ENCODE data around the gene LRRN1. TPM values are rescaled to one million over a fixed set of nuclear protein-coding genes. Genes with fewer than 3 reads are reported as not detected.

LRRN1 gene
- total RNA-seq, 1 experiment from 2014 or later = 0.57 TPM

DNA sequence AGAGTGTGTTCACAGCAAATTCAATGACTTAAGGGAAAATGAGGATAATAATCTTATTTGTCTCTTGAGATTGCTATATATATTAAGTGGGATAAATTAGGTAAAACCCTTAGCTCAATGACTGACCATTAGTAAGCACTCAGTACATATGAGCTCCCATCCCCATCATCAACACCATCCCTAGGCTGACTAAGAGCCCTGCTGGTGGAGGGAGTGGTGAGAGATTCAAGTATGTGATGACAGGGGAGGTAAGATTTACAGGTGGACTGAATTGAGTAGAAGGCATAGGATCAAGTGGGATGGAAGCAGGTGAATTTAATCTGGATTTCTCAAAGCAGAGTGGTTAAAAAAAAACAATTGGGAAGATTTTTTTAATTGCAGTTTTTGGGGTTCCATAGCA is 21.0 kb upstream of the LRRN1 start:
- DNase-seq = no peak
- ChIA-PET POLR2A (ENCODE audit: unreplicated experiment) (no interaction called here), CTCF (no interaction called here)
- Histone ChIP-seq H3K27me3 (ENCODE audit: insufficient read depth, low read depth) (no peaks in the 10 kb centered on the region), H4K20me1 (ENCODE audit: insufficient read depth) (no peaks in the 10 kb centered on the region), H3K27ac (no peak overlapping the region), H3K4me1 (replicated peaks; ENCODE audit: insufficient read depth) (no peaks in the 10 kb centered on the region), H2AFZ (no peak overlapping the region), H3K9me3 (ENCODE audit: insufficient read depth, low read depth) (no peaks in the 10 kb centered on the region), H3K36me3 (ENCODE audit: low read depth) (no peaks in the 10 kb centered on the region), H3K4me3 (no peak overlapping the region), H3K4me2 (no peak overlapping the region), H3K79me2 (ENCODE audit: low read depth) (no peaks in the 10 kb centered on the region), H3F3A (ENCODE audit: insufficient read depth, low read depth) (no peaks in the 10 kb centered on the region), H3K9me2 (ENCODE audit: insufficient read depth) (no peaks in the 10 kb centered on the region)
- BruUV-seq (replicated peaks) = no TSS peak
- TF ChIP-seq EZH2 (IDR thresholded peaks at IDR 0.05; ENCODE audit: low read depth) = no peak
- TF ChIP-seq, protein P1, sequence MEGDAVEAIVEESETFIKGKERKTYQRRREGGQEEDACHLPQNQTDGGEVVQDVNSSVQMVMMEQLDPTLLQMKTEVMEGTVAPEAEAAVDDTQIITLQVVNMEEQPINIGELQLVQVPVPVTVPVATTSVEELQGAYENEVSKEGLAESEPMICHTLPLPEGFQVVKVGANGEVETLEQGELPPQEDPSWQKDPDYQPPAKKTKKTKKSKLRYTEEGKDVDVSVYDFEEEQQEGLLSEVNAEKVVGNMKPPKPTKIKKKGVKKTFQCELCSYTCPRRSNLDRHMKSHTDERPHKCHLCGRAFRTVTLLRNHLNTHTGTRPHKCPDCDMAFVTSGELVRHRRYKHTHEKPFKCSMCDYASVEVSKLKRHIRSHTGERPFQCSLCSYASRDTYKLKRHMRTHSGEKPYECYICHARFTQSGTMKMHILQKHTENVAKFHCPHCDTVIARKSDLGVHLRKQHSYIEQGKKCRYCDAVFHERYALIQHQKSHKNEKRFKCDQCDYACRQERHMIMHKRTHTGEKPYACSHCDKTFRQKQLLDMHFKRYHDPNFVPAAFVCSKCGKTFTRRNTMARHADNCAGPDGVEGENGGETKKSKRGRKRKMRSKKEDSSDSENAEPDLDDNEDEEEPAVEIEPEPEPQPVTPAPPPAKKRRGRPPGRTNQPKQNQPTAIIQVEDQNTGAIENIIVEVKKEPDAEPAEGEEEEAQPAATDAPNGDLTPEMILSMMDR (conservative IDR thresholded peaks at IDR 0.05) = no peak
- intact Hi-C loops (cut with micrococcal nuclease; ENCODE audit: unreplicated experiment) = no loop called here

DNA sequence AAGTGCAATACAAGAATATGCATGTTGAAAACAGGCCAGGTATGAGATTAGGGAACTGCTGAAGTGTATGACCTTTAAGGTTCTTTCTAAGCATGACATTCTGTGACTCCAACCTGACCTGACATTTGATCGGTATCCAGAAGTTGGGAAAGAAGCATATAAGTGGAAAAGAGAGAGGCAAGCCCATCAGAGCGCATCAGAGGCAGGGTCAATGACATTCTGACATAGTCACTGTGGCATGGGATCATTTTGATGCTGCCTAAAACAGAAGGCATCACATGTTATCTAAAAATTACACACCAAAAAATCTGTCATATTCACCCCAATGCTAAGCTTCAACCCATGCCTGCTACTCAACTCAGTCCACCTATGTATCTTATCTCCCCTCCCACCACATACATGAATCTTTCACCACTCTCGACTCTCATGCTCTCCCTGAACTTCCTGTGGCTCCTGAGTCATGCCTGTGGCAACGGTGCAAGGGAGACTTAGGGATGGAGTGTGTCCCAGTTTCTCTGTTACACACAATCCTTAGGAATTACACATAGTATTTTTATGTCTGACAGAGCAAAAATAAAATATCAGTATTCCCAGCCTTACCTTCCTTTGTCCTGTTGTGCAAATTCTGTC is 20.5 kb upstream of the LRRN1 start:
- CTCF ChIA-PET = no interaction called here
- Histone ChIP-seq H2AFZ (no peak overlapping the region), H3K4me1 (replicated peaks; ENCODE audit: insufficient read depth) (no peaks in the 10 kb centered on the region), H3K27me3 (ENCODE audit: insufficient read depth, low read depth) (no peaks in the 10 kb centered on the region), H3K4me2 (no peak overlapping the region), H3K4me3 (no peak overlapping the region), H3K9me2 (ENCODE audit: insufficient read depth) (no peaks in the 10 kb centered on the region), H3F3A (ENCODE audit: insufficient read depth, low read depth) (no peaks in the 10 kb centered on the region), H3K79me2 (ENCODE audit: low read depth) (no peaks in the 10 kb centered on the region), H4K20me1 (ENCODE audit: insufficient read depth) (no peaks in the 10 kb centered on the region), H3K27ac (no peak overlapping the region), H3K36me3 (ENCODE audit: low read depth) (no peaks in the 10 kb centered on the region), H3K9me3 (ENCODE audit: insufficient read depth, low read depth) (no peaks in the 10 kb centered on the region)
- intact Hi-C loops (cut with micrococcal nuclease; ENCODE audit: unreplicated experiment) = no loop called here
- POLR2A ChIA-PET (ENCODE audit: unreplicated experiment) = no interaction called here
- TF ChIP-seq, protein P1 (conservative IDR thresholded peaks at IDR 0.05) = no peak
- no peak for TF ChIP-seq EZH2 (IDR thresholded peaks at IDR 0.05; ENCODE audit: low read depth)
- BruUV-seq (replicated peaks) = no TSS peak
- no peak for DNase-seq

DNA sequence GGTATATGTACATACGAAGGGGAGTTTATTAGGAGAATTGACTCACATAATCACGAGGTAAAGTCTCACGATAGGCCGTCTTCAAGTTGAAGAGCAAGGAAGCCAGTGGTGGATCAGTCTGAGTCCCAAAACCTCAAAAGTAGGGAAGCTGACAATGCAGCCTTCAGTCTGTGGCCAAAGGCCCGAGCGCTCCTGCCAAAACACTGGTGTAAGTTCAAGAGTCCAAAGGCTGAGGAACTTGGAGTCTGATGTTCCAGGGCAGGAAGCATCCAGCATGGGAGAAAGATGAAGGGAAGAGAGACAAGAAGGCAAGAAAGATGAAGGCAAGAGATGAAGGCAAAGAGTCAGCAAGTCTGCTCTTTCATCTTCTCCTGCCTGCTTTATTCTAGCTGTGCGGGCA is 16.8 kb upstream of the LRRN1 start:
- Histone ChIP-seq H3K4me1 (replicated peaks; ENCODE audit: insufficient read depth) (no peaks in the 10 kb centered on the region), H4K20me1 (ENCODE audit: insufficient read depth) (no peaks in the 10 kb centered on the region), H3K4me2 (no peak overlapping the region), H3K4me3 (no peak overlapping the region), H3K27me3 (ENCODE audit: insufficient read depth, low read depth) (no peaks in the 10 kb centered on the region), H3K79me2 (ENCODE audit: low read depth) (no peaks in the 10 kb centered on the region), H3K36me3 (ENCODE audit: low read depth) (no peaks in the 10 kb centered on the region), H3K27ac (no peak overlapping the region), H3K9me3 (ENCODE audit: insufficient read depth, low read depth) (no peaks in the 10 kb centered on the region), H3F3A (ENCODE audit: insufficient read depth, low read depth) (no peaks in the 10 kb centered on the region), H2AFZ (no peak overlapping the region), H3K9me2 (ENCODE audit: insufficient read depth) (no peaks in the 10 kb centered on the region)
- intact Hi-C loops (cut with micrococcal nuclease; ENCODE audit: unreplicated experiment) = loop anchor here (5.0 kb wide), 1 partner anchor 35 kb away; no protein-coding TSS in a partner anchor
- ChIA-PET POLR2A (ENCODE audit: unreplicated experiment) (no interaction called here), CTCF (no interaction called here)
- no peak for DNase-seq
- no peak for TF ChIP-seq EZH2 (IDR thresholded peaks at IDR 0.05; ENCODE audit: low read depth)
- TF ChIP-seq, protein P1 (conservative IDR thresholded peaks at IDR 0.05) = no peak
- BruUV-seq (replicated peaks) = no TSS peak

Measured in PC-9 (cell line).